ENCODE measurements around the gene ARHGEF16. TPM values are rescaled to one million over a fixed set of nuclear protein-coding genes. Genes with fewer than 3 reads are reported as not detected.

ARHGEF16 gene
- total RNA-seq, 1 donor = 0.18 TPM

GRCh38 chr1:3409366-3410141 is 44.9 kb upstream of the ARHGEF16 start:
- H3K4me3 ChIP-seq (ENCODE audit: low read depth, low read length) = no peak overlapping the region
- DNase-seq (ENCODE audit: low read depth) = no peak
- no peak for TF ChIP-seq CTCF (IDR thresholded peaks at IDR 0.05; ENCODE audit: insufficient read depth, low read length)

GRCh38 chr1:3410142-3410925 is 44.1 kb upstream of the ARHGEF16 start:
- peak; percentile 80 for DNase-seq (ENCODE audit: low read depth)
- peak; percentile 87 for TF ChIP-seq CTCF (IDR thresholded peaks at IDR 0.05; ENCODE audit: insufficient read depth, low read length)
- H3K4me3 ChIP-seq (ENCODE audit: low read depth, low read length) = no peak overlapping the region

GRCh38 chr1:3411806-3412205 is 42.7 kb upstream of the ARHGEF16 start:
- DNase-seq (ENCODE audit: low read depth) = no peak
- TF ChIP-seq CTCF (IDR thresholded peaks at IDR 0.05; ENCODE audit: insufficient read depth, low read length) = no peak
- no peak overlapping the region for H3K4me3 ChIP-seq (ENCODE audit: low read depth, low read length)

- H3K4me3 ChIP-seq (ENCODE audit: low read depth, low read length) = no peak overlapping the region
- TF ChIP-seq CTCF (IDR thresholded peaks at IDR 0.05; ENCODE audit: insufficient read depth, low read length) = no peak
- no peak for DNase-seq (ENCODE audit: low read depth)
These were observed 42.1 kb upstream of the ARHGEF16 start for GRCh38 chr1:3412376-3412775.

GRCh38 chr1:3413975-3414710 is 40.3 kb upstream of the ARHGEF16 start:
- DNase-seq (ENCODE audit: low read depth) = no peak
- H3K4me3 ChIP-seq (ENCODE audit: low read depth, low read length) = no peak overlapping the region
- TF ChIP-seq CTCF (IDR thresholded peaks at IDR 0.05; ENCODE audit: insufficient read depth, low read length) = no peak

- no peak for DNase-seq (ENCODE audit: low read depth)
- no peak overlapping the region for H3K4me3 ChIP-seq (ENCODE audit: low read depth, low read length)
- TF ChIP-seq CTCF (IDR thresholded peaks at IDR 0.05; ENCODE audit: insufficient read depth, low read length) = no peak
These were observed 39.0 kb upstream of the ARHGEF16 start for GRCh38 chr1:3415260-3416090.

Data from fibroblast of the aortic adventitia (primary cell).